HG03354 (cell line): Measurements from ENCODE around the gene HNRNPU.

Source experiments
- ATAC-seq: cut with Tn5 transposase; IDR thresholded peaks from one replicate; pipeline ENCODE4 v1.9.1; 2021; ENCODE audit warnings: mild to moderate bottlenecking; ENCODE audit not compliant: unreplicated experiment, poor library complexity, severe bottlenecking

Gene HNRNPU

GRCh38 chr1:244813327-244813726 lies 51.0 kb downstream of the HNRNPU start:
- ATAC-seq = no peak

GRCh38 chr1:244810221-244810620 lies 54.1 kb downstream of the HNRNPU start:
- ATAC-seq = no peak

GRCh38 chr1:244807138-244807537 lies 57.2 kb downstream of the HNRNPU start:
- ATAC-seq = no peak

- ATAC-seq = no peak
Observed at GRCh38 chr1:244804841-244805240, 59.5 kb downstream of the HNRNPU start.

GRCh38 chr1:244802556-244803239 lies 61.6 kb downstream of the HNRNPU start:
- ATAC-seq = peak; percentile 2

GRCh38 chr1:244802041-244802440 lies 62.3 kb downstream of the HNRNPU start:
- peak; percentile 57 for ATAC-seq

- ATAC-seq = peak; percentile 89
Observed at GRCh38 chr1:244801246-244801645, 63.1 kb downstream of the HNRNPU start.

- ATAC-seq = no peak
Observed at GRCh38 chr1:244800821-244801220, 63.5 kb downstream of the HNRNPU start.
